Stomach (tissue), 4 donors: ENCODE measurements around the gene KIF13A.

Experiments
- POLR2A ChIP-seq, 4 donors: fragments of 450-650 bp; IDR thresholded peaks; one replicate each; pipeline ENCODE4 v1.6.1; 2016; ENCODE audit warnings: antibody characterized with exemption in 4 of 4, control low read depth in 2 of 4, mild to moderate bottlenecking in 1 of 4, moderate library complexity in 1 of 4
- POLR2AphosphoS5 ChIP-seq, 3 donors: sonication (generic); formaldehyde crosslinking; IDR thresholded peaks; one replicate each; pipeline ENCODE4 v1.6.1; 2016; ENCODE audit warnings: antibody characterized with exemption in 3 of 3
- TF ChIP-seq, protein P1 (sequence below), 7 experiments: fragments of 450-650 bp in 4 of 7; fragments of 200-600 bp in 3 of 7; sonication (generic) in 3 of 7; IDR thresholded peaks; one replicate each; pipeline ENCODE4 v1.5.1; 2016 to 2019; ENCODE audit warnings: antibody characterized with exemption in 7 of 7, control low read depth in 2 of 7, mild to moderate bottlenecking in 1 of 7

DNA sequence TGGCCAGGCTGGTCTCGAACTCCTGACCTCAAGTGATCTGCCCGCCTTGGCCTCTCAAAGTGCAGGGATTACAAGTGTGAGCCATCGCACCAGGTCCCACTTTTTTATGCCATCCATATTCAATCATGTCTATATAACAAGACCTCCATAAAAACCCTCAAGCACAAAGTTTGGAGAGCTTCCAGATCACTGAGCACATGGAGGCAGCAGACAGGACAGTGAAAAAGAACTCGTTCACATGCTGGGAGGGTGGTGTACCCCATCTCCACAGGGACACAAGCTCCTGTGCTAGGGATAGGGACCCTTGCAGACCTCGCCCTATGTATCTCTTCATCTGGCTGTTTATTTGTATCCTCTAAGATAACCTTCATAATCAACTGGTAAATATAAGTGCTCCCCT lies 30.3 kb downstream of the KIF13A start:
- TF ChIP-seq POLR2AphosphoS5 (IDR thresholded peaks at IDR 0.05), result no peak
- no peak for TF ChIP-seq POLR2A (IDR thresholded peaks at IDR 0.05)
- TF ChIP-seq, protein P1, sequence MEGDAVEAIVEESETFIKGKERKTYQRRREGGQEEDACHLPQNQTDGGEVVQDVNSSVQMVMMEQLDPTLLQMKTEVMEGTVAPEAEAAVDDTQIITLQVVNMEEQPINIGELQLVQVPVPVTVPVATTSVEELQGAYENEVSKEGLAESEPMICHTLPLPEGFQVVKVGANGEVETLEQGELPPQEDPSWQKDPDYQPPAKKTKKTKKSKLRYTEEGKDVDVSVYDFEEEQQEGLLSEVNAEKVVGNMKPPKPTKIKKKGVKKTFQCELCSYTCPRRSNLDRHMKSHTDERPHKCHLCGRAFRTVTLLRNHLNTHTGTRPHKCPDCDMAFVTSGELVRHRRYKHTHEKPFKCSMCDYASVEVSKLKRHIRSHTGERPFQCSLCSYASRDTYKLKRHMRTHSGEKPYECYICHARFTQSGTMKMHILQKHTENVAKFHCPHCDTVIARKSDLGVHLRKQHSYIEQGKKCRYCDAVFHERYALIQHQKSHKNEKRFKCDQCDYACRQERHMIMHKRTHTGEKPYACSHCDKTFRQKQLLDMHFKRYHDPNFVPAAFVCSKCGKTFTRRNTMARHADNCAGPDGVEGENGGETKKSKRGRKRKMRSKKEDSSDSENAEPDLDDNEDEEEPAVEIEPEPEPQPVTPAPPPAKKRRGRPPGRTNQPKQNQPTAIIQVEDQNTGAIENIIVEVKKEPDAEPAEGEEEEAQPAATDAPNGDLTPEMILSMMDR (IDR thresholded peaks at IDR 0.05), result no peak
